HG02938 (cell line): ENCODE measurements around the gene C10orf95.
"Not testable (repeated sequence)": the region's sequence is repeated elsewhere in the genome, so short reads cannot be mapped to it uniquely, and the experiment has no call there.

Experiments
- ATAC-seq: cut with Tn5 transposase; IDR thresholded peaks from one replicate; pipeline ENCODE4 v1.9.1; 2021; ENCODE audit warnings: mild to moderate bottlenecking, moderate library complexity; ENCODE audit not compliant: unreplicated experiment

C10orf95 gene

DNA sequence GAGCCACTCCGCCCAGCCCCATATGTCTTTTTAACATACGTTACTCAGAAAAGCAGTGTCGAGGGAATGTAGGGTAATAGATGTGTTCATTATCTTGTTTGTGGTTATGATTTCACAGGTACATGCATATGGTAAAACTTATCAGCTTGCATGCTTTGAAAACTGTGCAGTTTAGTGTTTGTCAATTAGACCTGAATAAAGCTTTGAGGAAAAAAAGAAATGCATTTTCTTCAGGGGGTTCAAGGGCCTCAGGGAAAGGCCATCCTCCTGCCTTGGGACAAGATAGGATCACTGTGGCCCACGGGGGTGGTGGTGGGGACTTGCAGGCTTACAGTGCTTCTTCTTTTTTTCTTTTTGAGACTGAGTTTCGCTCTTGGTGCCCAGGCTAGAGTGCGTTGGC lies 16.0 kb upstream of the C10orf95 start:
- no peak for ATAC-seq

DNA sequence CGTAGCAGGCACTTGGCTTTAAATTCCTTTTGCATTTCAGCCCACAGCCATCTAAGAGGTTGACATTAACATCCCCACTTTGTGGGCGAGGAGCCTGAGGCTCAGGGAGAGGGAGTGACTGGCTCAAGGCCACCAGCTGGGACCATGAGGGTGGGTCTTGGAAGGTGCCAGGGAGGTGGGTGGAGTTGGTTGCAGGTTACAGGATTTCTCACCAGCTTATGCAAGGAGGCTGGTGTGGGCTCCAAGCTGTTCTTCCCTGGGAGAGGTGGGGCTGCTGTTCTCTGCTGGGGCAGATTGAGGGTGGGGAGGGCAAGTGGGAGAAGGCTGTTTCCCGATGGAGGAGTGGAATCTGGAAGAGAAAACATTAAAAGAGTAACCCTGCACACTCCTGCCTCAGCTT lies 14.1 kb upstream of the C10orf95 start:
- ATAC-seq = no peak

DNA sequence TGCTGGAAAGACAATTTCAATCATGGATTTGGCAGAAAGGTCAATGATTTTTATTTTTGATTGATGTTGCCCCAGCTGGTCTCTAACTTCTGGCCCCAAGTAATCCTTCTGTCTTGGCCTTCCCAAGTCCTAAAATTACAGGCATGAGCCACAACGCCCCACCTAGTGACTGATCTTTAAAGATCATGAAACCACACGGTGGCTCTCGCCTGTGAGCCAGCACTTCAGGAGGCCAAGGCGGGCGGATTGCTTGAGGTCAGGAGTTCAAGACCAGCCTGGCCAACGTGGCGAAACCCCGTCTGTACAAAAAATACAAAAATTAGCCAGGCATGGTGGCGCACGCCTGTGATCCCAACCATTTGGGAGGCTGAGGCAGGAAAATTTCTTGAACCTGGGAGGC lies 12.6 kb upstream of the C10orf95 start:
- no peak for ATAC-seq

DNA sequence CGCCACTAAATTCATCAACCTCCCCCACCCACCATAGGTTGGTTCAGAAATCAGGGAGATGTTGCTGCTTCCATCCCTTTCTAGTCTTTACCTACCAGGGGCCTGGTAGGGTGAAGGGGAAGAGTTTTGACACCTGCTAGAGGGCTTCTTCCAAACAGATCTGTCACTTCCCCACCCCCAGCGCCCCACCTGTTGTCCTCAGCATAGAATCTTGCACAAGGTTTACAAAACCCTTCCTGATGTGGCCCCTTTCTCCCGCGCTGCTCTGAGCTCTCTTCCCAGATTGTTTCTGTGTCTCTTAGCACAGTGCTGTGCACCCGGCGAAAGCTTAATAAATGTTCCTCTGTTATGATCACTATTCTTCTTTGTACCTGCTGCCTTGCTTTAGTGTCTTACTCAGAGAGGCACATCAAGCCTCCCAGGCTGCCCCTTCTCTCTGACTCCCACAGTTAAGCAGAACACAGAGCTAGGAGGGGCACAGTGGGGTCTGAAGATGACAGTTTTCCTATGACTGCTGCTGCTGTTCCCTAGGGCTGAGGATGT lies 11.2 kb upstream of the C10orf95 start:
- ATAC-seq = no peak

DNA sequence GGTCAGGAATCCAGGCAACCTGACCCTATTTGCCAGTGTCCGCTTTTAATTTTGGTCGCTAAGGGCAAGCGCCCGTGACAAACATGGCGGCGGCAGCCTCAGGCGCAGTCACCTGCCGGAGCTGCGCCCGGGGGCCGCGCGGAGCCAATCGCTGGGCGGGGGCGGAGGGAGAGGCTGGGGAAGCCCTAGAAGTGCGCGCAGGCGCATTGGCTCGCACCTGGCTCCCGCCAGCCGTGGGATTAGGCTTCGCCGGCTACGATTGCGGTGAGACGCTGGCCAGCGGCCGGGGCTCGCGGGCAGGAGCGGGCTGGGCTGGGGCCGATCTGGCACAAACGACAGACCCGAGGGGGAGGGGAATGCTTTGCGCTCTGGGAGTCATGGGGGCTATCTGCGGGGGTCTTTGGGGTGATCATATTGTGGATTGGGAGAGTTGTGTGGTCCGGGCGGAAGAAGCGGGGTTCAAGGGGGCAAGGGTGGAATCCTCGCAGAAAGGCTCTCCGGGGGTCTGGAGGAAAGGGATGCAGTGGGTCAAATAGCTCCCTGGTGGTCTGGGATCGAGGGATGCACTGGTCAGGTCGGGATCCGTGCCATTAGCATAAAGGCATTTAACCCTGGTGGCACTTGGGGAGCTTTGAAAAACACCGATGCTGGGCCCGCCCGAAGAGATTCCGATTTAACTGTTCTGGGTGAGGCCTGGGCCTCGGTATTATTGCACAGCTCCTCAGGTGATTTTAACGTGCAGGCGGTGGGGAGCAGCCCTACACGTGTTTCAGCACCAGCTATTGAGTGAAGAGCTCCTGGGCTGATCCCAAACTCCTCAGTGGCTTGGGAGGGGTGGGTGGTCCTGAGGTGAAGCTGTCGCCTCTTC lies 10.1 kb upstream of the C10orf95 start:
- ATAC-seq = peak; percentile 67

DNA sequence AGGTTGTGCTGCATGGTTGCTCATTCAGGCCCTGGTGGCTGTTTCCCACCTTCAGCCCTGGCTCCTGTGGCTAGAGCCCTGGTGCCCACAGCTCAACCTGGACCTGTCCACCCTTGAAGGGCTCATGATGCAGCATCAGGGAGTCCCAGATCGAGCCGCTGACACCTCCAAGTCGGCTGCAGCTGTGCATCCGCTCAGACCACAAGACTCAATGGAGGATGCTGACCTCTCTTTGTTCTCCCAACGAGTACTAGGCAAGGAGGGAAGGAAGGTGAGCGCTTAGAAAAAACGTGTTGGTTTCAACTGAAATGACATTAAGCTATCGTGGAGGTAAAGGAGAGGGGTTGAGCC lies 9.5 kb upstream of the C10orf95 start:
- ATAC-seq = peak; percentile 17

DNA sequence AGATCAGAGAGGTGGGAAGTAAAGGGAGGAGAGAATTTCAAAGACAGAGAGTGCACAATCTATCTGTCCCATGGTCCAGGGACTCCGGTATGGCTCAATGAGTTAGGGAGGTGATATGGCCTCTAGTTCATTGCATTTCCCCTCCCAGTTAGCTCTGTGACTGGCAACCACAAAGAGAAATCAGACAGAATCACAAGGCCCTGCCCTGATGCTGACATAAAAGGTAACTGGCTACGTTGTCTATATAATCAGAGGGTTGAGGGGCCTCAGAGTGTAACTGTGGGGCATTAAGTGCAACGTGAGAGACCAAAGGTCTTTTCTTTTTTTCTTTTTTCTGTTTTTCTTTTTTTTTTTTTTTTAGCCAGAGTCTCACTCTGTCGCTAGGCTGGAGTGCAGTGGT lies 7.3 kb upstream of the C10orf95 start:
- ATAC-seq = no peak

DNA sequence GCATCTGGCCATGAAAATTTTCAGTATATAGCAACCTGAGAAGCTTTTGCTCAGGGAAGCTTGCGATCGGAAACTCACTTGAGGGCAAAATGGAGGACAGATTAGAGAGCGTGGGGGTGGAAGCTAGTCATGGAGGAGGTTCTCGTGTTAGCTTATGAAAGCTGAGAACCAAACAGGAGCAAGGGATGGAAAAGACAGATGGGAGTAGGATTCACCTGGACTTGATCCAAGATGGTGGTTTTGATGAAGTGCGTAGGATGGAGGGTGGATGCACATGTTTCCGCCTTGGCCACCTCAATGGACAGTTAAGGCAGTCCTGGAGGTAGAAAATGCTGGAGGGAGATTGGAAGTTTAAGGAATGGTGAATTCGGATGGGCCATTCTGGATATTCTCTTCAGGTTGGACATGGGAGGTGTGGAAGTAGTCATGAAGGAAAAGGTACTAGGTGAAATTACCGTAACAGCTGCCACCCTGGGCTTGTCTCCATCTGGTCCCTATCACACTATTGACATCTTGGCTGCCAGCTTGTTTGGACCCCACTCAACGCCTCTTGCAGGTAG lies 6.3 kb upstream of the C10orf95 start:
- ATAC-seq = no peak

DNA sequence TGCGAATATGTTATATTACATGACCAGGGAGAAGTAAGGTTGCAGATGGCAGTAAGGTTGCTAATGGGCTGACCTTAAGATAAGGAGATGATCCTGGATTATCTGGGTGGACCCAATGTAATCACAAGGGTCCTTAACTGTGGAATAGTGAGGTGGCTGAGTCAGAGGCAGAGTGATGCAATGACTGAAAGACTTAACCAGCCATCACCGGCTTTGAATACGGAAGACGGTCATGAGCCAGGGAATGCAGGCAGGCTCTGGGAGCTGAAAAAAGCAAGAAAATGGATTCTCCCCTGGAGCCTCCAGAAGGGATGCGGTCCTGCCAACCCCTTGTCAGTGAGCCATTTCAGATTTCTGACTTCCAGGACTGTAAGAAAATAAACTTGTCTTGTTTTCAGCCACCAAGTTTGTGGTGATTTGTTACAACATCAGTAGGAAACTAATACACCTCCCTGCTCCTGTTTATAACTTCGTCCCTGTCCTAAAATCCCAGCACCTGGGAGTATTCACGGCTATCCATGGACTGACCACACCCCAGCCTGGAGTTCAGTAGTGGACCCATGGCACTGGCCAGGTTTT lies 4.6 kb upstream of the C10orf95 start:
- no peak for ATAC-seq

DNA sequence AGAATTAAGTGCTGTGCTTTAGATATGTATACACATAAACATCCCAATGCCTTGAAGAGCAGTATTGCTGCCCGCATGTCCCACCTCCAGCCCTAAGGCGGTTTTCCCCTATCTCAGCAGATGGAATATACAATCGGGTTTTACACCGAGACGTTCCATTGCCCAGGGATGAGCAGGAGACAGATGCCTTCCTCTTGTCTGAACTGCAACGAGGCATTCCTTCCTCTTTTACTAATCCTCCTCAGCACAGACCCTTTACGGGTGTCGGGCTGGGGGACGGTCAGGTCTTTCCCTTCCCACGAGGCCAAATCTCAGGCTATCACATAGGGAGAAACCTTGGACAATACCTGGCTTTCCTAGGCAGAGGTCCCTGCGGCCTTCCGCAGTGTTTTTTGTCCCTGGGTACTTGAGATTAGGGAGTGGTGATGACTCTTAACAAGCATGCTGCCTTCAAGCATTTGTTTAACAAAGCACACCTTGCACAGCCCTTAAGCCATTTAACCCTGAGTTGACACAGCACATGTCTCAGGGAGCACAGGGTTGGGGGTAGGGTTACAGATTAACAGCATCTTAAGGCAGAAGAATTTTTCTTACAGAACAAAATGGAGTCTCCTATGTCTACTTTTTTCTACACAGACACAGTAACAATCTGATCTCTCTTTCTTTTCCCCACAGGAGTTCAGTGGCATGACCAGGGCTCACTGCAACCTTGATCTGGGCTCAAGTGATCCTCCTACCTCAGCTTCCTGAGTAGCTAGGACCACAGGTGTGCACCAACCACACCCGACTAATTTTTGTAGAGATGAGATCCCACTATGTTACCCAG lies 3.5 kb upstream of the C10orf95 start:
- not testable (repeated sequence) for ATAC-seq

DNA sequence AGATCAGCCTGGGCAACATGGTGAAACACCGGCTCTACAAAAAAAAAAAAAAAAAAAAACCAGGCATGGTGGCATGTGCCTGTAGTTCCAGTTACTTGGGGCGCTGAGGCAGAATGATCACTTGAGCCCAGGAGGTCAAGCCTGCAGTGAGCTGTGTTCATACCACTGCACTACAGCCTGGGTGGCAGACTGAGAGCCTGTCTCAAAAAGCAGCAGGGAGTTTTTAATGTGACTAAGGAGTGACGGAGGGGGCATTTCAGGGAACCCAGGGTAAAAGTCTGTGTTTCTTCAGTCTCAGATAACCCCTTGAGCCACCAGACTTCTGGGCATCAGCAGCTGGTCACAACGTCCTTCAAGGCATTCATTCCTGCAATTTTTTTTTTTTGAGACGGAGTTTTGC lies 2.2 kb upstream of the C10orf95 start:
- ATAC-seq = no peak

DNA sequence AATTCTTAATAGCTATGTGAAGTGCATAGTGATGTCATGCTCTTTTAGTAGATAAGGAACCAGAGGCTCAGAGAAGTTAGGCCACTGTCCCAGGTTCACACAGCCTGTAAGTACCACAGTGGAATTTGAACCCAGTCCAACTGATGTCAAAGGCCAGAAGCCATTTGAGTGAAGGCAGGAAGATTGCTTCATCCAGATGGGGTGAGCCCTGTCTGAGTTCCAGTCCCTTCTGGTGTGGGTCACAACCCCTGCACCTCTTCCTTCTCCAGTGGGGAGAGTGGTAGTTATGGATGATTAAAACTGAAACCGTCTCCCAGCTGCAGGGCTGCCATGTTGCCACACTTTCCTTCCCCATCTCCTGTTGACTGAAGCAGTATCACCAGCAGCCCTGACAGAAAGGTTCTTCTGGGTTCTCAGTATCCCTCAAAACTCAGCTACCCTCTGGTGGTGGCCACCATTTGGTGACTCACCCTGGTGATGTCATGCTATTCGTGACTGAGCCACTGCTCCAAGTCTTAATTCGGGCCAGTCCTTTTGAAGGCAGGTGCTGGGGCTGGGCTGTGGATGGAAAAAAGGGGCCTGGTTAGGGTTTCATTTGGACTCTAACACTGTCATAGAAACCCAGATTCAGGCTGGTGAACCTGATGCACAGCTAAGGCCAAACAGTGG lies 1.5 kb upstream of the C10orf95 start:
- ATAC-seq = no peak

DNA sequence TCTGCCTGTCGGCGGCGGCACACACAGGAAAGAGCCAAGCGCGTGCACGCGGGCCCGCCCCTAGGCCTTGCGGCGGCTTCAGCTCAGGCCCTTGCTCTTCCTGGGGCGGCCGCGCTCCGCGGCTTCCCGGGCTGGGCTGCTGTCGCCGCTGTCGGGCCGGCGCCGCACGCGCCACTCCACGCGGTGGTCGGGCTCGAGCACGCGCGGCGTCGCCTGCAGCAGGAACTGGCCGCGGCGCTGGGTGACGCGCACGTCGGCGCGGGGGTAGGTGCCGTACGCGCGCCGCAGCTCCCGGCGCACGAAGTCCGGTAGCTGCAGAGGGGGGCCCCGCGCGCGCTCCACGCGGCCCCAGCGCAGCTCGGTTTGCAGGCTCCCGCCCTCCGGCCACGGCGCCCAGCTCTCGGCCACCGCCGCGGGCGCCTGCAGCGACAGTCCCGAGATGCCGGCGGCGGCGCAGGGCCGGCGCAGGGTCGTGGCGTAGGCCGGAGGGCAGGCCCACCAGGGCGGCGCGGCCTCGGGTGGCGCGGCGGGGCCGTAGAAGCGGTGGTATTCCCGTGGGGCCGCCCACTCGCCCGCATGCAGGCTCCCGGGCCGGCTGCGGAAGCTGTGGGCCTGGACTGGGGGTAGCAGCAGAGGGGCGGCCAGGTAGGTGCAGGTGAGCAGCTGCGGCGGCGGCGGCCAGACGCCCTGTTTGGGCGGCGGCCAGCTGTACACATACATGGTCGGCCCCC lies 804 bp downstream of the C10orf95 start:
- ATAC-seq = peak; percentile 60

DNA sequence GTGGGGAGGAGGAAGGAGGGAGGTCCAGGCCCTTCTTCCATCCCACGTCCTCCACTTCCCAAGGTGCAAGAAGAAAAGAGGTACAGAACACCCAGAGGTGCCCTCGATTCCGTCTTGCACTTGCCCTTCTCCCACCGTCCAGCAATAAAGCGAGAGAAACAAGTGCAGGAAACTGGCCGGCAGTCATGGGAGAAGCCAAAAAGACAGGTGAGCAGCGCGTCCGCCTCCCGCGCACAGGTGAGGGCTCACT lies 1.3 kb downstream of the C10orf95 start:
- ATAC-seq = no peak

DNA sequence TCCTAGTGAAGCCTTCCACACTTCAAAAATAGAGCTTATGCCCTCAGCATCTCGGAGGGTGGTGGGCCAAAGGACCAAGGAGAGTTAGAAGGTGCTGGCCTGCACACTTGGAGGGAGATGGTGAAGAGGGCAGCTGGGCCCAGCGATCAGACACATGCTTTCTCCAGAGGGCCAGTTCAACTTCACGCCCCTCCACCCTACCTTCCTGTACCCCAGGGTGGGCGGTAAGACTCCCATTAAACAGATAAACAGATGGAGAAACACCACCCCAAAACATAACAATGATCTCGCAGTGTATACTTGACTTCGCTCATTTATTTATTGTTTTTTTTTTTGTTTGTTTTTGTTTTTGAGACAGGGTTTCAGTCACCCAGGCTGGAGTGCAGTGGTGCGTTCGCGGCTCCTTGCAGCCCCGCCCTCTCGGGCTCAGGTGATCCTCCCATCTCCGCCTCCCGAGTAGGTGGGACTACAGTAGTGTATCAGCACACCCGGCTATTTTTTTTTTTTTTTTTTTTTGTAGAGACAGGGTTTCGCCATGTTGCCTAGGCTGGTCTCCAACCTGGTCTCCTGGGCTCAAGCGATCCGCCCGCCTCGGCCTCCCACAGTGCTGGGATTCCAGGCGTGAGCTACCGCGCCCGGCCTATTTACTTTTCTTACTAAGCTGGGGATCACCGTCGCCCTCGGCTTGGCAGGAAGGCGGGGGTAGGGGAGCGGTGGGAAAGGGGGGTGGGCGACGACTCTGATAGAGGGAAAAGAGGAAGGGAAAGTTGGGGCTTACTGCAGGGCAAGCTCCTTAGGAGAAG lies 1.8 kb downstream of the C10orf95 start:
- no peak for ATAC-seq

DNA sequence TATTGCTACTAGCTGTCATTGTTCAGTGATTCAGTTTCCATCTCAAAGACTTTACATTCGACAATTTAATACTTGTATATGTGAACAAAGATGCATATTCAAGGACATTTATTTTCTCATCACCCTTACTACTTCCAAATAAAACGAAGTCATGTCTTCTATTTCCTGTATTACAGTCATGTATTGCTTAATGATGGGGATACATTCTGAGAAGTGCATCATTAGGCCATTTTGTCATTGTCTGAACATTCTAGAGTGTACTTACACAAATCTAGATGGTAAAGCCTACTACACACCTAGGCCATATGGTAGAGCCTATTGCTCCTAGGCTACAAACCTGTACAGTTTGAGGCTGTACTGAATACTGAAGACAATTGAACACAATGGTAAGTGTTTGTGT lies 6.5 kb downstream of the C10orf95 start:
- ATAC-seq = no peak

DNA sequence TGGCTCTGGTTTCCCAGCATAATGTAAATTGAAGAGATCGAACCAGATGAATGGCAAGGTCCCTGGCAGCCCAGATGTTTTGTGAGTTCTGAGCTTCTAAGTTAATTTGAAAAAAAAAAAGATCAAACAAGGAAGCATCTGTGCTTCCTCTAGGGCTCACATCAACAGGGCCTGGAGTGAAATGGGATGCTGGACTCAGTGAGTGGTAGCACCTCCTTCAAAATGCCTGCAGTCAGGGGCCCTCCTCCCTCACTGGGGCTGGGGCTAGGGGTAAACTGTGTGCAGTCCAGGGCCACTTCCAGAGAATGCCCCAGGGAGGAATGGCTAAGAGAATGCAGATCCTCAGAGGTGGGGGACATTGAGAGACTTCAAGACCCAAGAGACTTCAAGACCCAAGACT lies 13.0 kb downstream of the C10orf95 start:
- no peak for ATAC-seq

DNA sequence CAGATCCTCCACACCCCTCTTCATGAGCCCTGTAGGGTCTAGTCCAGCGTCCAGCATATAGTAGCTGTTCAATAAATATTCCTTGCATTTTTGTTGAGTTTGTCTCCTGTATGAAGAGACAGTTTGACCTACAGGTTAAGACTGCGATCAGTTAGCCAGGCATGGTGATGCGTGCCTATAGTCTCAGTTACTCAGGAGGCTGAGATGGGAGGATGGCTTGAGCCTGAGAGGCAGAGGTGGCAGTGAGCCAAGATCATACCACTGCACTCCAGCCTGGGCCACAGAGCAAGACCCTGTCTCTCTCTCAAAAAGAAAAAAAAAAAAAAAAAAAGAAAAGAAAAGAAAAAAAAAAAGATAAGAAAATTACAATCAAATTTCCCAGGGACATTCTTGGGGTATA lies 13.8 kb downstream of the C10orf95 start:
- ATAC-seq = no peak

DNA sequence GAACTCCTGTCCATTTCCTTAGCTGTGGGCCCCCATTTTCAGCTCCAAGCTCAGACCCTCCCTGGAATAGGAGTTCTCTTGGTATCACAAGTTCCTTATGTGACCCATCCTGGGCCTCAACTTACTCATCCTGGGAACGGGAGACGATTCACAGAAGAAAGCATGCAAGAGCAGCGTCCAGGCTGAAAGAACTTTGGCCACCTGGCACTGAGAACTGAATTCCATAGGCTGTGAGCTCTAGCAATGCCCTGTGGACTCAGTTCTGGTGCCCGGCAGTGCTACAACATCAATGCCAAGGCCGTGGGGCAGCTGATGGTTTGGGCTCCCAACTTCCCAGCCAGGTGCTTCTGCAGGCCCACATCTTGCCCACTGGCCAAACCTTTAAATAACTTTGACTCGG lies 15.0 kb downstream of the C10orf95 start:
- ATAC-seq = no peak
